Measurements from ENCODE around the gene PAK3.

Gene PAK3

DNA sequence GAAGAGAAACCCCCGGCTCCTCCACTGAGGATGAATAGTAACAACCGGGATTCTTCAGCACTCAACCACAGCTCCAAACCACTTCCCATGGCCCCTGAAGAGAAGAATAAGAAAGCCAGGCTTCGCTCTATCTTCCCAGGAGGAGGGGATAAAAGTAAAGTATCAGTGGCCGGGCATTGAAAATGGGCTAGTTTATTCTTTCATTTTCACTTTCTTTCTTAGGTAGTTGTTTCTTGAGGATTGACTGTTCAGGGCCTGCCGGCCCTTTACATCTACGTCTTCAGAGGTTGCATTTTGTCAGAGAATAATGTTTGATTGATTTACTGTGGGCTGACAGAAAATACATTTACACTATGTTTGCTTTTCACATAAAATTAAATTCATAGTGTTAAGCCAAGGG, 27.1 kb downstream of the PAK3 start:
- H3K9ac ChIP-seq (ENCODE audit: insufficient read length), result no peak overlapping the region
- TF ChIP-seq POLR2AphosphoS5 (IDR thresholded peaks at IDR 0.05; ENCODE audit: borderline replicate concordance, low read depth, low read length), result no peak
- no peak for TF ChIP-seq EZH2 (IDR thresholded peaks at IDR 0.05)
- no peak for TF ChIP-seq FOXP2 (optimal IDR thresholded peaks at IDR 0.05; ENCODE audit: control extremely low read depth, extremely low read length, insufficient read depth)
- no peaks in the 10 kb centered on the region for H3K36me3 ChIP-seq (ENCODE audit: insufficient read depth, low read length)
- H3K27ac ChIP-seq, result no peak overlapping the region
- no peaks in the 10 kb centered on the region for H3K9me3 ChIP-seq (ENCODE audit: low read depth, low read length)
- no peak overlapping the region for H3K4me3 ChIP-seq
- DNase-seq (ENCODE audit: low read depth, low spot score), result no peak

DNA sequence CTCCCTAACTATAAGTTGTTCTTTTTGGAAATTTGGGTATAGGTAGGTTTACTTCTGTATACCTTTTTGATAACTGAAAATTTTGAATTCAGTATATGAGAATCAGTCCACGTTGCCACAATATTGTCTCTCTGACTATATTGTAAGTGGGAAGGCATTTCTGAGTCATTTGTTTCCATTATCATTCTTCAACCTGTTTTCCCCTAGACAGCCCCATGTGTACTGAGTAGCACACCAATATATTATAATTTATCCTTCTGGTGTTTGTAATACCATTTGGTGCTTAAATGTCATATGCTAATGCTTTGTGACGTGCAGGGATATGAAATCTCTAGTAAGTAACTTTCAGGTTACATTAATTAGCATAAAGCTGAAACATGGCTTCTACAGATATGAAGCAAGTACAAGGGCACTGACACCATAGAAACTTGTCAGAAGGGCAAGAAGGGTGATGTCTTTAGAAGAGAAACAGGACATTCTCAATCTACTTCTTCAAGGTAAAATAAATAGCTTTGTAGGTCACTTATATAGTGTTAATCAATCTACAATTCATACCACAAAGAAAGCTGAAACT, 27.7 kb downstream of the PAK3 start:
- Histone ChIP-seq H3K36me3 (ENCODE audit: insufficient read depth, low read length) (no peaks in the 10 kb centered on the region), H3K9me3 (ENCODE audit: low read depth, low read length) (no peaks in the 10 kb centered on the region), H3K27ac (no peak overlapping the region), H3K4me3 (no peak overlapping the region), H3K9ac (ENCODE audit: insufficient read length) (no peak overlapping the region)
- no peak for DNase-seq (ENCODE audit: low read depth, low spot score)
- TF ChIP-seq FOXP2 (optimal IDR thresholded peaks at IDR 0.05; ENCODE audit: control extremely low read depth, extremely low read length, insufficient read depth) (no peak), EZH2 (IDR thresholded peaks at IDR 0.05) (no peak), POLR2AphosphoS5 (IDR thresholded peaks at IDR 0.05; ENCODE audit: borderline replicate concordance, low read depth, low read length) (no peak)

- no peaks in the 10 kb centered on the region for H3K9me3 ChIP-seq (ENCODE audit: low read depth, low read length)
- no peak for DNase-seq (ENCODE audit: low read depth, low spot score)
- no peak for TF ChIP-seq POLR2AphosphoS5 (IDR thresholded peaks at IDR 0.05; ENCODE audit: borderline replicate concordance, low read depth, low read length)
- TF ChIP-seq EZH2 (IDR thresholded peaks at IDR 0.05), result no peak
- no peak for TF ChIP-seq FOXP2 (optimal IDR thresholded peaks at IDR 0.05; ENCODE audit: control extremely low read depth, extremely low read length, insufficient read depth)
- no peaks in the 10 kb centered on the region for H3K36me3 ChIP-seq (ENCODE audit: insufficient read depth, low read length)
- no peak overlapping the region for H3K9ac ChIP-seq (ENCODE audit: insufficient read length)
- no peak overlapping the region for H3K4me3 ChIP-seq
- H3K27ac ChIP-seq, result no peak overlapping the region
Measured at GRCh38 chrX:111124418-111124817, 28.4 kb downstream of the PAK3 start.

DNA sequence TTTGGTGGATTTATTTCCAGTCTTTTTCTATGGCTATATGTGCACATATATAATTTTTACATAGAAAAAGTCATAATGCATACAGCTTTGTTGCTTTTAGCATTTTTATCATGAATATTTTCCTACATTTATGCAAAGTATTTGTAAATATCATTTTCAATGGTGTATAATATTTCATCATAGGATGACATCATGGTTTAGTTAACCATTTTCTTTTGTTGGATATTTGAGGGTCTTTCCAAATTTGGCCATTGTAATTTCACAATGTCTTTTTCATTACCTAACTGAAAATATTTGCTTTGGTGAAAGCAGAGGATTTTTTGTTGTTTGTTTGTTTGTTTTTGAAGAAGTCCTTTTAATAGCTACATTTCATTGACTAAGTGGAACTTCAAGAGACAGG, 31.0 kb downstream of the PAK3 start:
- no peaks in the 10 kb centered on the region for H3K9me3 ChIP-seq (ENCODE audit: low read depth, low read length)
- no peak for TF ChIP-seq POLR2AphosphoS5 (IDR thresholded peaks at IDR 0.05; ENCODE audit: borderline replicate concordance, low read depth, low read length)
- no peak for TF ChIP-seq EZH2 (IDR thresholded peaks at IDR 0.05)
- no peak for TF ChIP-seq FOXP2 (optimal IDR thresholded peaks at IDR 0.05; ENCODE audit: control extremely low read depth, extremely low read length, insufficient read depth)
- no peak overlapping the region for H3K4me3 ChIP-seq
- H3K36me3 ChIP-seq (ENCODE audit: insufficient read depth, low read length), result no peaks in the 10 kb centered on the region
- H3K27ac ChIP-seq, result no peak overlapping the region
- H3K9ac ChIP-seq (ENCODE audit: insufficient read length), result no peak overlapping the region
- DNase-seq (ENCODE audit: low read depth, low spot score), result no peak

GRCh38 chrX:111129921-111130320, 33.9 kb downstream of the PAK3 start:
- H3K9me3 ChIP-seq (ENCODE audit: low read depth, low read length), result no peaks in the 10 kb centered on the region
- TF ChIP-seq EZH2 (IDR thresholded peaks at IDR 0.05), result no peak
- no peak for TF ChIP-seq POLR2AphosphoS5 (IDR thresholded peaks at IDR 0.05; ENCODE audit: borderline replicate concordance, low read depth, low read length)
- no peak for TF ChIP-seq FOXP2 (optimal IDR thresholded peaks at IDR 0.05; ENCODE audit: control extremely low read depth, extremely low read length, insufficient read depth)
- H3K36me3 ChIP-seq (ENCODE audit: insufficient read depth, low read length), result no peaks in the 10 kb centered on the region
- no peak for DNase-seq (ENCODE audit: low read depth, low spot score)
- H3K4me3 ChIP-seq, result no peak overlapping the region
- no peak overlapping the region for H3K9ac ChIP-seq (ENCODE audit: insufficient read length)
- no peak overlapping the region for H3K27ac ChIP-seq

DNA sequence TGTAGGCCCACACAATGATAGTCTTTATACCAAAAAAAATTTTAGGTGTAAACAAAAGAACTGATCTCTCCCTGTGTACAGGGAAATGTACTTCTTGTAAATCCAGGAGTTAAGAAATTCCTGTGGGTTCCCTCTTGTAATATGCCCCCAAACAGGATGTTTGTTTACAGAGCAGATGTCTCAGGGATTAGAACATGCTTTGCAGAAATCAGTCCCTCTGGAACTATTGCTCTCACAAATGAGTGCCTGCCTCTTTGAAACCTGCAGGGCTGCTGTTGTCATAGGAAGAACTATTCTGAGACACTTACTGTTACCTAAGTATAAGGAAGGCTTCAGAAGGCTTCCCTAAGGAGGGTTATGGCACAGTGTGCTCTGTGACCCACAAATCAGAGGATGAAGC, 35.6 kb downstream of the PAK3 start:
- TF ChIP-seq FOXP2 (optimal IDR thresholded peaks at IDR 0.05; ENCODE audit: control extremely low read depth, extremely low read length, insufficient read depth), result no peak
- DNase-seq (ENCODE audit: low read depth, low spot score), result no peak
- no peaks in the 10 kb centered on the region for H3K36me3 ChIP-seq (ENCODE audit: insufficient read depth, low read length)
- H3K4me3 ChIP-seq, result no peak overlapping the region
- no peak overlapping the region for H3K9ac ChIP-seq (ENCODE audit: insufficient read length)
- H3K27ac ChIP-seq, result no peak overlapping the region
- no peaks in the 10 kb centered on the region for H3K9me3 ChIP-seq (ENCODE audit: low read depth, low read length)

DNA sequence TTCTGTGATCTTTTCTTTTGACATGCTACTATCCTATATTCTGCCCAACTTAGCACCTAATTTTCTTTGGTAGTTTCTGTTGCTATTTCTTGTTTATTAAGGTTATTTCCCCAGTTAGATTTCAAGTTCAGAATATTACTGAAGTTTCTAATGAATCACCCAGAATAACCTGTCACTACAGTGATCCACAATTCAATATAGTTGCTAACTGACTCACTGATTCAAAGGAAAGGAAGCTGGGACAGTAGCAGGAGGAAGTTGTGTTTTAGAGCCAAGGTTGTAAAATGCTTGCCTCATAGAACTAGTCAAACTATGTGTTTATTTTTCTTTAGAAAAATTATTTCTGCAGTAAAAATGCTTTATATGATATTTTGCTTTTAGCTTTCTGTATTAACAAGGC, 37.4 kb downstream of the PAK3 start:
- no peak overlapping the region for H3K9ac ChIP-seq (ENCODE audit: insufficient read length)
- no peak overlapping the region for H3K27ac ChIP-seq
- DNase-seq (ENCODE audit: low read depth, low spot score), result no peak
- no peaks in the 10 kb centered on the region for H3K36me3 ChIP-seq (ENCODE audit: insufficient read depth, low read length)
- TF ChIP-seq POLR2AphosphoS5 (IDR thresholded peaks at IDR 0.05; ENCODE audit: borderline replicate concordance, low read depth, low read length) (no peak), FOXP2 (optimal IDR thresholded peaks at IDR 0.05; ENCODE audit: control extremely low read depth, extremely low read length, insufficient read depth) (no peak), EZH2 (IDR thresholded peaks at IDR 0.05) (no peak)
- H3K4me3 ChIP-seq, result no peak overlapping the region
- no peaks in the 10 kb centered on the region for H3K9me3 ChIP-seq (ENCODE audit: low read depth, low read length)

DNA sequence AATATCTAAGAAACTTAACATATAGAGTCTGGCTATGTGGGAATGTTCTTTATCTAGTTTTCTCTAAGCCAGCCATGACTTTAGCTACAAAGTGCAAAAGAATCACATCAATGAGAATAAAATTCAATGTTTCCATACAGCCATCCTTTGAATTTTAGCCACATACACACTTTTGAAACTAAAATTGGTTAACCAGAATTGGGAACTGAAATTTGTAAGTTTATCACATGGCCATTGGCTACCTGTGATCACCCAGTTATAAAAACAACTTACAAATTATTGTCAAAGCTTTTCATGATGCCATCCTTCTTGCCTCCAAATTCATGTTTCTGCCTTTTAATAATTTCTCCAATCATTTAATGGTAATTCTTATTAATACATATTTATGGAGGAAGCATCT, 49.9 kb downstream of the PAK3 start:
- Histone ChIP-seq H3K9ac (ENCODE audit: insufficient read length) (no peak overlapping the region), H3K36me3 (ENCODE audit: insufficient read depth, low read length) (no peaks in the 10 kb centered on the region), H3K9me3 (ENCODE audit: low read depth, low read length) (no peaks in the 10 kb centered on the region), H3K27ac (no peak overlapping the region), H3K4me3 (no peak overlapping the region)
- TF ChIP-seq FOXP2 (optimal IDR thresholded peaks at IDR 0.05; ENCODE audit: control extremely low read depth, extremely low read length, insufficient read depth), result no peak
- TF ChIP-seq POLR2AphosphoS5 (IDR thresholded peaks at IDR 0.05; ENCODE audit: borderline replicate concordance, low read depth, low read length), result no peak
- TF ChIP-seq EZH2 (IDR thresholded peaks at IDR 0.05), result no peak
- no peak for DNase-seq (ENCODE audit: low read depth, low spot score)

DNA sequence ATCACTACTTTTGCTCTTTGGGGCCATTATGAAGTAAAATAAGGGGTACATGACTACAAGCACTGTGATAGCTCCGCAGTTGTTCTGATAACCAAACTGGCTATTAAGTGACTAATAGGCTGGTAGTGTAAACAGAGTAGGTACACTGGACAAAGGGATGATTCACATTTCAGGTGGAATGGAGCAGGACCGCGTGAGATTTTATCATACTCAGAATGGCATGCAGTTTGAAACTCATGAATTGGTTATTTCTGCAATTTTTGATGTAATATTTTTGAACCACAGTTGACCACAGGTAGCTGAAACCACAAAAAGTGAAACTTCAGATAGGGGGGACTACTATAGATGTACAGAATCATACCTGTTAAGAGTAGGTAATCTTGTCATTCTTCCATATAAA, 55.8 kb downstream of the PAK3 start:
- Histone ChIP-seq H3K27ac (no peak overlapping the region), H3K9me3 (ENCODE audit: low read depth, low read length) (no peaks in the 10 kb centered on the region), H3K4me3 (no peak overlapping the region), H3K36me3 (ENCODE audit: insufficient read depth, low read length) (no peaks in the 10 kb centered on the region), H3K9ac (ENCODE audit: insufficient read length) (no peak overlapping the region)
- no peak for DNase-seq (ENCODE audit: low read depth, low spot score)
- no peak for TF ChIP-seq POLR2AphosphoS5 (IDR thresholded peaks at IDR 0.05; ENCODE audit: borderline replicate concordance, low read depth, low read length)
- TF ChIP-seq EZH2 (IDR thresholded peaks at IDR 0.05), result no peak
- no peak for TF ChIP-seq FOXP2 (optimal IDR thresholded peaks at IDR 0.05; ENCODE audit: control extremely low read depth, extremely low read length, insufficient read depth)

All from SK-N-MC (cell line).